ENCODE data around the gene PLAC8L1. TPM values are rescaled to one million over a fixed set of nuclear protein-coding genes. Genes with fewer than 3 reads are reported as not detected.

Gene PLAC8L1
- total and polyA plus RNA-seq, 2 of the 8 experiments (the other 6 are each of a cell fraction or from before 2014, with no cell fraction given), result 0.42 TPM; not detected in 1

DNA sequence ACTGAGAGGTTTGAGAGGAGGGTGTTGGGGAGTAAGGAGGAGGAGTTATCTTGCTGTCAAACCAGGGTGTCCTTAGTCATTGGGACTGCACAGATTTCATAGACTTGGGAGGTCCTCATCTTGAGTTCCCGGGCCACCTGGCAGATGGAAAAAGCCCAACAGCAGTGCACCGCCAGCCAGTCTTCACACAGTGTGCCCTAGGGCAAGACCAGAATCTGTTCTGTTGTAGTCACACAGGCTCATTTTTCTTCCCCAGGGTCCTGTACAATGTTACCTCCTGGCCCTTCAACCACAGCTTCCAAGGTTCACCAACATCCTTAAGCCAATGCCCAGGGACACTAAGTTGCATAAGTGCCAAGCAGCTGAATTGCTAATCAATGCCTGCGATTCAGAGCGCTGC, 21.0 kb downstream of the PLAC8L1 start (continued):
- no peak for TF ChIP-seq EZH2 (IDR thresholded peaks at IDR 0.05; ENCODE audit: low read depth, low read length, severe bottlenecking)
- TF ChIP-seq, protein P1, sequence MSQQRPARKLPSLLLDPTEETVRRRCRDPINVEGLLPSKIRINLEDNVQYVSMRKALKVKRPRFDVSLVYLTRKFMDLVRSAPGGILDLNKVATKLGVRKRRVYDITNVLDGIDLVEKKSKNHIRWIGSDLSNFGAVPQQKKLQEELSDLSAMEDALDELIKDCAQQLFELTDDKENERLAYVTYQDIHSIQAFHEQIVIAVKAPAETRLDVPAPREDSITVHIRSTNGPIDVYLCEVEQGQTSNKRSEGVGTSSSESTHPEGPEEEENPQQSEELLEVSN (IDR thresholded peaks at IDR 0.05), result no peak

Data from H1 (cell line).